ENCODE results near the gene STK11IP. TPM values are rescaled to one million over a fixed set of nuclear protein-coding genes. Genes with fewer than 3 reads are reported as not detected.

Gene STK11IP
- total RNA-seq, 2 donors from 2014 or later = 25.4 to 42.7 TPM

DNA sequence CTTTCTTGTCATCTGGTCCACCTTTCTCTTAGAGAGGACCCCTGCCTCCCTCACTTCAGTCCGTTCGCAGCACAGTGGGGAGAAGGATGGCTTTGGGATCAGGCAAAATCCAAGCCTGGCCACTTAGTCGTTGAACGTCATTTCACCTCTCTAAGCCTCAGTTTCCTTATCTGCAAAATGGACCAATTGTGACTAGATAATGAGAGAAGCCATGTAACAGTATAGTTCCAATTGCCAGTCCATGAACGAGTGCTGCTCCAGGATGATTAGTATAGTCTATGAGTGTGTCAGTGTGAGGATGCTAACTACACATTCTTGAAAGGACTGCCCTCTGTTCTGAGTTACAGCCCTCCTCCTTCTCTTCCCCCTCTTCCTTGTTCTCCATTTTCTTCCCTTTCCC lies 24.5 kb upstream of the STK11IP start:
- no peak overlapping the region for H3K9ac ChIP-seq (ENCODE audit: low read depth in 2 of 2, low read length in 2 of 2)
- H3K27ac ChIP-seq = no peak overlapping the region
- intact Hi-C loops (cut with DNase I) = no loop called here
- peaks cover 8% of the 10 kb centered on the region for H3K27me3 ChIP-seq
- H3K4me3 ChIP-seq = no peak overlapping the region
- no peaks in the 10 kb centered on the region for H3K4me1 ChIP-seq
- no peaks in the 10 kb centered on the region for H3K36me3 ChIP-seq
- no peaks in the 10 kb centered on the region for H3K9me3 ChIP-seq
- DNase-seq = no peak
- TF ChIP-seq, protein P1, sequence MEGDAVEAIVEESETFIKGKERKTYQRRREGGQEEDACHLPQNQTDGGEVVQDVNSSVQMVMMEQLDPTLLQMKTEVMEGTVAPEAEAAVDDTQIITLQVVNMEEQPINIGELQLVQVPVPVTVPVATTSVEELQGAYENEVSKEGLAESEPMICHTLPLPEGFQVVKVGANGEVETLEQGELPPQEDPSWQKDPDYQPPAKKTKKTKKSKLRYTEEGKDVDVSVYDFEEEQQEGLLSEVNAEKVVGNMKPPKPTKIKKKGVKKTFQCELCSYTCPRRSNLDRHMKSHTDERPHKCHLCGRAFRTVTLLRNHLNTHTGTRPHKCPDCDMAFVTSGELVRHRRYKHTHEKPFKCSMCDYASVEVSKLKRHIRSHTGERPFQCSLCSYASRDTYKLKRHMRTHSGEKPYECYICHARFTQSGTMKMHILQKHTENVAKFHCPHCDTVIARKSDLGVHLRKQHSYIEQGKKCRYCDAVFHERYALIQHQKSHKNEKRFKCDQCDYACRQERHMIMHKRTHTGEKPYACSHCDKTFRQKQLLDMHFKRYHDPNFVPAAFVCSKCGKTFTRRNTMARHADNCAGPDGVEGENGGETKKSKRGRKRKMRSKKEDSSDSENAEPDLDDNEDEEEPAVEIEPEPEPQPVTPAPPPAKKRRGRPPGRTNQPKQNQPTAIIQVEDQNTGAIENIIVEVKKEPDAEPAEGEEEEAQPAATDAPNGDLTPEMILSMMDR (IDR thresholded peaks at IDR 0.05) = no peak

DNA sequence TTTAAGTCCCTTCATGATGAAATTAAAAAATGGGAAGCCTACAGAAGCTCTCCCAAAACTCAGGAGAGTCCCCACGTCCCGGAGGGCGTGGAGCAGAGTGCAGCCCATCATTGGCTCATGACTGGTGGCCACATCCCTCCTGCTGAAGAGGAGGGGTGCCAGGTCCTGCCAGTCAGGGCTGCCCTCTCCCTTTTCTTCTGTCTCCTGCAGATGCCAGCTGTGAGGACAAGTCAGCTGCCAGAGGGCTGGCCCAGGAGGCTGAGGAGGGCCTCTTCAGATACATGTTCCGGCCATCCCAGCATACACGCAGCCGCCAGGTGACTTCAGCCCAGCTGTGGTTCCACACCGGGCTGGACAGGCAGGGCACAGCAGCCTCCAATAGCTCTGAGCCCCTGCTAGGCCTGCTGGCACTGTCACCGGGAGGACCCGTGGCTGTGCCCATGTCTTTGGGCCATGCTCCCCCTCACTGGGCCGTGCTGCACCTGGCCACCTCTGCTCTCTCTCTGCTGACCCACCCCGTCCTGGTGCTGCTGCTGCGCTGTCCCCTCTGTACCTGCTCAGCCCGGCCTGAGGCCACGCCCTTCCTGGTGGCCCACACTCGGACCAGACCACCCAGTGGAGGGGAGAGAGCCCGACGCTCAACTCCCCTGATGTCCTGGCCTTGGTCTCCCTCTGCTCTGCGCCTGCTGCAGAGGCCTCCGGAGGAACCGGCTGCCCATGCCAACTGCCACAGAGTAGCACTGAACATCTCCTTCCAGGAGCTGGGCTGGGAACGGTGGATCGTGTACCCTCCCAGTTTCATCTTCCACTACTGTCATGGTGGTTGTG lies 23.0 kb upstream of the STK11IP start:
- no peak overlapping the region for H3K27ac ChIP-seq
- H3K9ac ChIP-seq (ENCODE audit: low read depth in 2 of 2, low read length in 2 of 2) = no peak overlapping the region
- no peak overlapping the region for H3K4me3 ChIP-seq
- H3K36me3 ChIP-seq = no peaks in the 10 kb centered on the region
- intact Hi-C loops (cut with DNase I) = no loop called here
- no peaks in the 10 kb centered on the region for H3K9me3 ChIP-seq
- peaks cover 8% of the 10 kb centered on the region for H3K27me3 ChIP-seq
- H3K4me1 ChIP-seq = no peaks in the 10 kb centered on the region
- no peak for DNase-seq
- TF ChIP-seq, protein P1 (IDR thresholded peaks at IDR 0.05) = no peak

DNA sequence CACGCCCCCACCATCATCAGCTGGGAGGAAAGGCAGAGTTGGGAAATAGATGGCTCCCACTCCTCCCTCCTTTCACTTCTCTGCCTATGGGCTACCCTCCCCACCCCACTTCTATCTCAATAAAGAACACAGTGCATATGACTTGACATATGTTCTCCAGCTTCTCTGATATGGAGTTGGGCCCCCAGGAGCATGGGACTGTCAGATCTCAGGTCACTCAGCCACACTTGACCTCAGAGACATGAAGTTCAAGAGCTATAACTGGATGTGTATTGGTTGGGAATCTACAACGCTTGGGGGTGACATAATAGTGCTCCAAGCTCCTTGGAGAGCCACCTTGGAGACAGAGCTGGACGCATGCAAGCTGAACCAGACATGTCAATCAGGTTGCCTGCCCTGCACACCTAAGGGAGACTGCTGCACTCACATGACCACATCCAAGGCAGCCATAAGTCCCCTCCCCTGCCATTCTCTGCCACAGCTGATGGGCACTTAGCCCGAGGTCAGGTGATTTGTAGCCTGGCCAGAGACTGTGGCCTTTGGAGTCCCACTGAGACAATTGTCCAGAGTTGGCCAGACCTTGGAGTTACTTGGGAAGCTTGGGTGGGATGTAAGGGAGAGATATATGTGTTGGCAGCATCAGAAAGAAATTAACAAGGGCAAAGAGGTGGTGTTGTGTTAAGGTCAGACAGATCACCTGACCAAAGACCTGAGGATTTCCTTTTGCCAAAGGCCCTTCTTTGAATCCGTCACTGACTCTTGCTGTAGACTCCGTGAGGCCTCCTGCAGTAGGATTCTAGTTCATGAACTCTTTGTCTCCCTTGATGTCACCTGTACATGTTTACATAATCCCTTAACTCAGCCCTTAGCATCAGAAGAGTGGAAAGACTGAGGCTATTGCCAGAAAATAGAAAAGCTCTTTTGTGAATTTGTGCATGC lies 21.8 kb upstream of the STK11IP start:
- Histone ChIP-seq H3K9ac (ENCODE audit: low read depth in 2 of 2, low read length in 2 of 2) (no peak overlapping the region), H3K27me3 (peaks cover 8% of the 10 kb centered on the region), H3K4me1 (no peaks in the 10 kb centered on the region), H3K9me3 (no peaks in the 10 kb centered on the region), H3K27ac (no peak overlapping the region), H3K4me3 (no peak overlapping the region), H3K36me3 (no peaks in the 10 kb centered on the region)
- intact Hi-C loops (cut with DNase I) = no loop called here
- TF ChIP-seq, protein P1 (IDR thresholded peaks at IDR 0.05) = no peak
- DNase-seq = no peak

DNA sequence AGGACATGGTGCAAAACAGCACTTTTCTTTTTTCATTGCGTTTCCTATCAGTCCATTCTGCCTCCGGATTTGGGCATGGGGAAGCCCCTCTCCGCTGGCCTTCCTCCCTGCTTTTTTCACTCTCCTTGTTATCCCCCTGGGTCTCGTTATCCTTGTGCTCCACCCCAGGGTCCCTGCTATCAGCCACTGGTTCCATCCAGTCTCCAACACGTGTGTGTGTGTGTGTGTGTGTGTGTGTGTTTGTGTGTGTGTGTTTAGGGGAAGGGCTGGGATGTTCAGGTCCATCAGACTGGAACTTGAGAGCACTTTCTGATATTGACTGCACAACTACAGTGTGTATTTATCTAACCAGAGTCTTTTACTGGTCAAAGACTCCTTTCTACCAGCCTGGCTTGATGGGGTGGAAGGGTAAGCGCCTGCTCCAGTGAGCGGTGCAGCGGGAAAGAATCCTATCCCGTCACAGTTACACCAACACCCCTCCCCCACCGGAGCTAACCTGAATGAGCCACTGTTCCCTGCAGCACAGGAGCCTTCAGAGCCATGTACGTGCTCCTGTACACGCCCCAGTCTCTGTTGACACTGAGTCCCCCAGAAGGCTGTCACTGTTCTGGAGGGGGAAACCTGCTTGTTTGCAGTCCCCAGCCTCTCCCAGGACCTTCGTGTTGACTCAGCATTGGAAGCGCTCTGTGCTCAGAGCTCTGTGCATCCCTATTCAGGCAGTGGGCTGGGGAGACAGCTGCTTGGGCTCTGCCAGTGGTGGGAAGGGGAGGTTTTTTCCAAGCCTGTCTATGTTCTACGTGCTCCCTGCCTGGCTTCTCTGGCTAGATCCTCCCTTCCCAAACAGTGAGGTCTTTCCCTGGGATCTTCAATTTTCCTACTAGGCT lies 20.9 kb upstream of the STK11IP start:
- intact Hi-C loops (cut with DNase I) = no loop called here
- H3K4me1 ChIP-seq = no peaks in the 10 kb centered on the region
- no peak overlapping the region for H3K4me3 ChIP-seq
- TF ChIP-seq, protein P1 (IDR thresholded peaks at IDR 0.05) = no peak
- DNase-seq = no peak
- no peak overlapping the region for H3K27ac ChIP-seq
- H3K9ac ChIP-seq (ENCODE audit: low read depth in 2 of 2, low read length in 2 of 2) = no peak overlapping the region
- no peaks in the 10 kb centered on the region for H3K27me3 ChIP-seq
- no peaks in the 10 kb centered on the region for H3K36me3 ChIP-seq
- no peaks in the 10 kb centered on the region for H3K9me3 ChIP-seq

Data from colonic mucosa (tissue), 4 donors.